Measurements from ENCODE around the gene FAT2.

FAT2 gene

GRCh38 chr5:151555760-151556576 is 35.2 kb downstream of the FAT2 start:
- no peak for DNase-seq (ENCODE audit: low read depth in 2 of 2)

- DNase-seq (ENCODE audit: low read depth in 2 of 2) = no peak
Measured at GRCh38 chr5:151553695-151554094, 37.4 kb downstream of the FAT2 start.

DNA sequence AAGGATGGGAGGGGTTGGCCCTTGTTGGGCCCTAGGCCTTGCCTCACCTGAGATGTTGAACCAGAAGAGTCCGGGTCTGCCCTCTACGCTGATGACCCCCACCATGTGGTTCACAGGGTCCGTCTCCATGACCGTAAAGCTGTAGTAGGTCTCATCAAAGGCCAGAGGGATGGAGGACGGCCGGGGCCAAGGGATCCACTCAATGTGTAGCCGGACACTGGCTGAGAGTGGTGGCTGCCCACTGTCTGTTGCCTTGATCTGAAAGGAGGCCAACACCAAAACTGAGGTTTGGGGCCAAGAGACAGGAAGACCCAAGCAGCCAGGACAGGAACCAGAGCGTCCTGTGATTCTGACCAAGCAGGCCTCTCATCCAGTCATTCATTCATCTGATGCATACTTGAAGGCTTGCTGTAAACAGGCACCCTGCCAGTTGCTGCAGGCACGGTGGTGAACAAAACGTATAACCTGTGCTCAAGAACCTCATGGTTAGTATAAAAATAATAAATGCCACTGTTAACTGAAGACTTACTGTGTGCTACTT is 37.9 kb downstream of the FAT2 start:
- no peak for DNase-seq (ENCODE audit: low read depth in 2 of 2)

DNA sequence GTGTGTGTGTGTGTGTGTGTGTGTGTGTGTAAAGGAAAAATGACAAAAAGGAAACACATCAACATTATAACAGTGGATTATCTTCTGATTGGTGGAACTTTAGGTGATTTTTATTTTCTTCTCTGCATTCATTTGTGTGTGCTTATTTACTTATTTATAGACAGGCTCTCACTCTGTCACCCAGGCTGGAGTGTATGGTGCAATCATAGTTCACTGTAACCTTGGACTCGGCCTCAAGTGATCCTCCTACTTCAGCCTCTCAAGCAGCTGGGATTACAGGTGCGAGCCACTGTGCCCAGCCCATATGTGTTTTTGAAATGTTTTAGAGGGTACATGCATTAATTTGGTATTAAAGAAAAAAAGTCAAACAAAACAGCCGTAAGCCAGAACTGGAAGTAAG is 39.1 kb downstream of the FAT2 start:
- DNase-seq (ENCODE audit: low read depth in 2 of 2) = no peak

DNA sequence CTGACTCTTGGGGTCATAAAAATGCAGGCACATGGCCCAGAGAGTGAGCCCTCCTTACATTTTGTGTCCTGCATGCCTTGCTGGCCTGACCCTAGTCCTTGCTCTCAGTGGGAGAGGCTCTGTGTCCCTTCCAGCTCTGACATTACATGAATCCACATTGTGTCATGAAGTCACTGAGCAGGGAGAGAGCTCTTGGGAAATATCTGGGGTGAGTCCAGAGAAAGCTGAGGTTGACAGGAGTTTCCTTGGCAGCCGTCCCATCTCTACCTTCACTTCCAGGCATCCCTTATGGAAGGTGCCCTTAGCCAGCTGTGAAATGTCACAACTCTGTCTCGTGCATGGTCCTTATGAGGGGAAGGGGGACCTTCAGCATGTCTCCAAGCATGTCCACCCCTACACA is 41.0 kb downstream of the FAT2 start:
- DNase-seq (ENCODE audit: low read depth in 2 of 2) = no peak

- DNase-seq (ENCODE audit: low read depth in 2 of 2) = no peak
Measured at GRCh38 chr5:151549713-151550112, 41.4 kb downstream of the FAT2 start.

DNA sequence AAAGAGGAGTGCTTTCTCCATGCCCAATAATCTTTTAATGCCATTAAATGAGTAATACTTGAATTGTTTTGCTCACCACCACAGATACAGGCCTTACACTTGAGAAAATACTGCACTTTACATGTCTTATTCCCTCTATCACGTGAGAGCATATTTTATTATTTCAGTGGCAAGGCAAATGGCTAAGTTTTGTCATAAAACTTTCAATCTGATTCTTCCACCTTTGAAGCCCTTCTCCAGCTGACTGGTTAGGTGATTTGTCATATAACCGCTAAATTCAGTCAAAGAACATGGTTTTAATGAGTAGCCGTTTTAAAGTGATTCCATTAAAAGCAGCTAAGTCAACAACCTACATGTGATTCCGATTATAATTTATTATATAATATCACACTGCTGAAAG is 43.8 kb downstream of the FAT2 start:
- no peak for DNase-seq (ENCODE audit: low read depth in 2 of 2)

GRCh38 chr5:151541571-151541970 is 49.6 kb downstream of the FAT2 start:
- no peak for DNase-seq (ENCODE audit: low read depth in 2 of 2)
